K562 (cell line): ENCODE results near the gene NT5DC4. TPM values are rescaled to one million over a fixed set of nuclear protein-coding genes. Genes with fewer than 3 reads are reported as not detected.

Source experiments
- RUNX1 ChIP-seq: sonication (generic); IDR thresholded peaks from 2 replicates; pipeline ENCODE4 v1.6.1; 2016; ENCODE audit warnings: antibody characterized with exemption, low read depth
- SIN3A ChIP-seq, 2 experiments: fragments of 150-350 bp in 1 of 2; IDR thresholded peaks; 2 replicates each; pipeline ENCODE4 v1.6.1; 2011 to 2016; ENCODE audit warnings: borderline replicate concordance in 2 of 2, low read depth in 2 of 2, low read length in 2 of 2, mild to moderate bottlenecking in 2 of 2, moderate library complexity in 2 of 2; ENCODE audit not compliant: control insufficient read depth in 1 of 2
- polyA plus RNA-seq, 8 experiments: library from polyadenylated mRNA; depleted of rRNA in 4 of 8; stranded (reverse) in 5 of 8; unstranded in 3 of 8; fragments of >200 nt; fragmentation: Nextera tagmentation in 2 of 8; fragmentation: Illumina TruSeq in 1 of 8; extraction: Ambion mirVana in 2 of 8; extraction: Trizol in 1 of 8; gene quantifications; 2 replicates each; pipeline versions ENCODE4 v1.2.1 to v1.2.3, GENCODE V29; 2011 to 2014; ENCODE audit warnings: inconsistent platforms in 1 of 8, missing spikeins in 1 of 8
- total RNA-seq, 7 experiments: library from RNA; depleted of rRNA in 6 of 7; stranded (reverse); fragments of >200 nt in 6 of 7; fragmentation: Illumina TruSeq in 2 of 7; extraction: Trizol in 2 of 7; gene quantifications; 2 replicates each; pipeline versions ENCODE4 v1.2.1 to v1.2.3, GENCODE V29; 2011 to 2021; ENCODE audit warnings: low replicate concordance in 1 of 7
- TF ChIP-seq, protein P1 (sequence below): fragments of 250-450 bp; sonication (Bioruptor Pico); IDR thresholded peaks from 2 replicates; pipeline ENCODE4 v1.5.0; 2021; ENCODE audit warnings: mild to moderate bottlenecking, moderate library complexity
- TF ChIP-seq, protein P2 (sequence below): fragments of 450-650 bp; formaldehyde crosslinking; conservative IDR thresholded peaks from 2 replicates; pipeline ENCODE4 v1.4.0; 2022; ENCODE audit warnings: mild to moderate bottlenecking, missing genetic modification characterization

Gene NT5DC4
- total and polyA plus RNA-seq, 9 of the 15 experiments (the other 6 are each of a cell fraction or from before 2014, with no cell fraction given) = 0.44 to 6.9 (median 2.5) TPM

DNA sequence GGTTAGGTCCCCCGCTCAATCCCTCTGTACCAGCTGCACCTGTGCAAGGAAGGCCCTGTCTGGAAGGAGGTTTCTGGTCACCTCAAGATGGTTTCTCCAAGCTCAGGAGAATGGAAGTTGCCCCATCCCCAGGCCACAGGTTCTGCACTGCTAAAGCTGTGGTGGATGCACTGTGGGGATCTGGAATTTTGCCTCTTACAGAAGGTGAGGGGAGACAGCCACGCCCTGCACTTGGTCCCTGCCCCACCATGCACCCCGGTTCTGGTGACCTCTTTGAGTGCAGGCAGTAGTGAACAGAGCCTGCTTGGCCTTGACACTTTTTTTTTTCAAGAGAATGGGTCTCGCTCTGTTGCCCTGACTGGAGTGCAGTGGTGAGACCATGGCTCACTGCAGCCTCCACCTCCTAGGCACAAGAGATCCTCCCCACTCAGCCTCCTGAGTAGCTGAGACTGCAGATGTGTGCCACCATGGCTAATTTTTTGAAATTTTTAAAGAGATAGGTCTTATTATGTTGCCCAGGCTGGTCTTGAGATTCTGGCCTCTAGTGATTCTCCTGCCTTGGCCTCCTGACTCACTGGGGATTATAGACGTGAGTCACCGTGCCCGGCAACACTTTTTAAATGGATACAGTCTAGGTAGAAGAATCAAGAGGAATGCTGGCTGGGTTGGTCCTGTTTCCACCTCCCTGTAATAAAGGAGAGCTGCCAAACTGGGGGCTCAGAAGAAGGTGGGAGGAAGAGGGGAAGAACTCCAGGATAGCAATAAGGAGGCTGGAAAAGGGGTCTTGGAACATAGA, 5.8 kb upstream of the NT5DC4 start (continued):
- TF ChIP-seq, protein P1, sequence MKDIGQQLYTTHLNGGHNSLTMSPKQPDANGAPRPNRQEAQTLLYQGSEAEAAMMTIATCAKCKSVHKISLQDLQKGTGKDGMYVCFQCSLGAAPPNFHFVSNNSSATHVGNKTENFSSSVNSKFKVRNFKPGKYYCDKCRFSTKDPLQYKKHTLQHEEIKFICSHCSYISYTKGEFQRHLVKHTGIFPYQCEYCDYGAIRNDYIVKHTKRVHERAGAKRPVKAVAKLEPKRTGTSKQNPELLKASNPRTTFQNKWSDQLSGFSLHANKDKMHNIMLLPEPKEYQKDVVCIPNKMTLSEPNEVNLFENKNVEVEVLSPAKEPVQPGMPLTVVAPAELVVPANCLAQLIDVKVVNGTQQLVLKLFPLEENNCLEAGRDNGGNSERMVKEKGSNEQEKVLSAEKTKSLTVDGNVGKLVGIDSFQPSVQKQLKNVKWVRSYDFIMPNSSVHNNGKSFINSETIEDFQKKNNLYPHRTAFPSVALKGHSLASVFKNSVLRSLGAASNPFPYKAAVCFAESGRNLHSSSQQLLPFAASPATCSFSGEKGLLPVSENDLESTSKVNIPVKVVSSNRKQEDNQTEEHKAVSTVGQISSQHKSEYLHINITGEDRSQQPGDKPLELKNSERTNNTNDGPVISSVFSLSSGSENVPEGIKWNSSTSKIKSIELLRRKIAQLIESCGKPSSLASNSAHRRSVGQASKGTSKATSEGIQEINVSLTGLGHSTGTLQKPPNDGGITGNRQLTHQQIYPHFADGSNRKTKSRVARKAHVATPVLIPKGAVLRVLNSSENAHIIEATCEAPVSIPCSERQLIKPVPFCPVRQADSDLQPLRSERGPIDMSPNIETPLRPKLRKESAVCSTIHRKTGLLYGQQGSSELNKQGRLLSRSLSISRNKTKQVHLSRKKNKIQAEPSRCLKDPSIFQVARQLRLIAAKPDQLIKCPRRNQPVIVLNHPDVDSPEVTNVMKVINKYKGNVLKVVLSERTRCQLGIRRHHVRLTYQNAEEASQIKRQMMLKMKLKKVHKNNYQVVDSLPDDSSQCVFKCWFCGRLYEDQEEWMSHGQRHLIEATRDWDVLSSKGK (CRISPR knock-in tag) = no peak
- TF ChIP-seq SIN3A (IDR thresholded peaks at IDR 0.05; ENCODE audit: borderline replicate concordance in 2 of 2, control insufficient read depth in 1 of 2, low read depth in 2 of 2, low read length in 2 of 2) (no peak), RUNX1 (no peak)
- TF ChIP-seq, protein P2, sequence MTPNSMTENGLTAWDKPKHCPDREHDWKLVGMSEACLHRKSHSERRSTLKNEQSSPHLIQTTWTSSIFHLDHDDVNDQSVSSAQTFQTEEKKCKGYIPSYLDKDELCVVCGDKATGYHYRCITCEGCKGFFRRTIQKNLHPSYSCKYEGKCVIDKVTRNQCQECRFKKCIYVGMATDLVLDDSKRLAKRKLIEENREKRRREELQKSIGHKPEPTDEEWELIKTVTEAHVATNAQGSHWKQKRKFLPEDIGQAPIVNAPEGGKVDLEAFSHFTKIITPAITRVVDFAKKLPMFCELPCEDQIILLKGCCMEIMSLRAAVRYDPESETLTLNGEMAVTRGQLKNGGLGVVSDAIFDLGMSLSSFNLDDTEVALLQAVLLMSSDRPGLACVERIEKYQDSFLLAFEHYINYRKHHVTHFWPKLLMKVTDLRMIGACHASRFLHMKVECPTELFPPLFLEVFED (CRISPR knock-in tag) = no peak
